Fibroblast of villous mesenchyme (primary cell): ENCODE data around the gene NCAM1. TPM values are rescaled to one million over a fixed set of nuclear protein-coding genes. Genes with fewer than 3 reads are reported as not detected.

Experiments
- DNase-seq: peaks from one replicate; pipeline ENCODE4 v3.0.0-alpha.2; 2010; ENCODE audit warnings: low read depth
- H3K4me3 ChIP-seq: 2 replicates; pipeline ENCODE4 v1.5.1; 2011; ENCODE audit warnings: low read depth, mild to moderate bottlenecking, low read length
- total RNA-seq: library from RNA; depleted of rRNA; stranded (reverse); fragments of >200 nt; gene quantifications from 2 replicates; pipeline ENCODE4 v1.2.3, GENCODE V29; 2012
- TF ChIP-seq, protein P1 (sequence below): IDR thresholded peaks from 2 replicates; pipeline ENCODE4 v1.5.1; 2012; ENCODE audit warnings: low read depth, mild to moderate bottlenecking, low read length; ENCODE audit not compliant: insufficient read depth

The NCAM1 gene
- total RNA-seq, 1 donor, result 0.86 TPM

- H3K4me3 ChIP-seq, result no peak overlapping the region
- TF ChIP-seq, protein P1, sequence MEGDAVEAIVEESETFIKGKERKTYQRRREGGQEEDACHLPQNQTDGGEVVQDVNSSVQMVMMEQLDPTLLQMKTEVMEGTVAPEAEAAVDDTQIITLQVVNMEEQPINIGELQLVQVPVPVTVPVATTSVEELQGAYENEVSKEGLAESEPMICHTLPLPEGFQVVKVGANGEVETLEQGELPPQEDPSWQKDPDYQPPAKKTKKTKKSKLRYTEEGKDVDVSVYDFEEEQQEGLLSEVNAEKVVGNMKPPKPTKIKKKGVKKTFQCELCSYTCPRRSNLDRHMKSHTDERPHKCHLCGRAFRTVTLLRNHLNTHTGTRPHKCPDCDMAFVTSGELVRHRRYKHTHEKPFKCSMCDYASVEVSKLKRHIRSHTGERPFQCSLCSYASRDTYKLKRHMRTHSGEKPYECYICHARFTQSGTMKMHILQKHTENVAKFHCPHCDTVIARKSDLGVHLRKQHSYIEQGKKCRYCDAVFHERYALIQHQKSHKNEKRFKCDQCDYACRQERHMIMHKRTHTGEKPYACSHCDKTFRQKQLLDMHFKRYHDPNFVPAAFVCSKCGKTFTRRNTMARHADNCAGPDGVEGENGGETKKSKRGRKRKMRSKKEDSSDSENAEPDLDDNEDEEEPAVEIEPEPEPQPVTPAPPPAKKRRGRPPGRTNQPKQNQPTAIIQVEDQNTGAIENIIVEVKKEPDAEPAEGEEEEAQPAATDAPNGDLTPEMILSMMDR, result no peak
- DNase-seq, result no peak
Measured at GRCh38 chr11:112975493-112975892, 14.3 kb downstream of the NCAM1 start.

DNA sequence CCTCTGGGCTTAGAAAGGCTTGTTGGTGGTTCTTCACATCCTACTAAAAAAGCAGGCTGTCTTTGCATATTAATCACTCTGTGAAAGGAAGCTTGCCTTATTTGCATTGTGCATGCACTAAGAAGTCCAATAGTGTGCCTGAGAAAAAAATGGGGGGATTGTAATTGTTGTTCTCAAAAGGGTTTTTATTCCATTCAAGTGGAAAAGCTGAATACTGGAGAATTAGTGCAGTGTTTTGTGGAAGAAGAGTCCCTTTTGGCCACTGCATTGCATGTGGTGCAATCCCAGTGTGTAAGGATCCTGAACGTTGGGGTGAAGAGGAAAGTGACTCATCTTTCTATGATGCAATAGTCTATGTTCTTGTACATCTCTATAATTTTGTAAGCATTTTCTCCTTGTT is 16.5 kb downstream of the NCAM1 start:
- DNase-seq, result peak; percentile 79
- TF ChIP-seq, protein P1, result no peak

DNA sequence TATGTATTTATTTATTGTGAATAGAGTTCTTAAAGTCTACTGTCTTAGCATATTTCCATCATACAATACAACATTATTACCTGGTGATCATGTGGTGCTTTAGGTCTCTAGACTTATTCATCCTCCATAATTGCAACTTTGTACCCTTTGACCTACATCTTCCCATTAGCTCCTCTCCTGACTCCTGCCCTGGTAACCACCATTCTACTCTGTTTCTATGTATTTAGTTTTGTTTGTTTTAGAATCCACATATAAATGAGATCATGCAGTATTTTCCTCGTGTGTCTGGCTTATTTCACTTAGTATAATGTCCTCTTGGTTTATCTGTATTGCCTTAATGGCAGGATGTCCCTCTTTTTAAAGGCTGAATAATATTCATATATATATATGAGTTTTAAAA is 22.7 kb downstream of the NCAM1 start:
- no peak for DNase-seq

More for the DNA sequence above, 16.5 kb downstream of the NCAM1 start:
- no peak overlapping the region for H3K4me3 ChIP-seq

DNA sequence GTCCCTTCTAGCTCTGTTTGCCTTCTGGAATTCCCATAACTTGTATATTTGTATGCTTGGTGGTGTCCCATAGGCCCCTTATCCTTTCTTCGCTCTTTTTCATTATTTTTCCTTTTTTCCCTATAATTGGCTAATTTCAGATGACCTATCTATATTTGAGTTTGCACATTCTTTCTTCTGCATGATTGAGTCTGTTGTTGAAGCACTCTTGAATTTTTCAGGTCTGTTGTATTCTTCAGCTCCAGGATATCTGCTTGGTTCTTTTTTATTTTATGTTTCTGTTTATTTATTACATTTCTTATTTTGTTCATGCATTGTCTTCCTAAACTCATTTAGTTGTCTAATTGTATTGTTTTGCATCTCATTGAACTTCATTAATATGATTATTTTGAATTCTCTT is 28.0 kb downstream of the NCAM1 start:
- no peak overlapping the region for H3K4me3 ChIP-seq

More for the DNA sequence above, 22.7 kb downstream of the NCAM1 start:
- H3K4me3 ChIP-seq, result no peak overlapping the region
- TF ChIP-seq, protein P1, result no peak

DNA sequence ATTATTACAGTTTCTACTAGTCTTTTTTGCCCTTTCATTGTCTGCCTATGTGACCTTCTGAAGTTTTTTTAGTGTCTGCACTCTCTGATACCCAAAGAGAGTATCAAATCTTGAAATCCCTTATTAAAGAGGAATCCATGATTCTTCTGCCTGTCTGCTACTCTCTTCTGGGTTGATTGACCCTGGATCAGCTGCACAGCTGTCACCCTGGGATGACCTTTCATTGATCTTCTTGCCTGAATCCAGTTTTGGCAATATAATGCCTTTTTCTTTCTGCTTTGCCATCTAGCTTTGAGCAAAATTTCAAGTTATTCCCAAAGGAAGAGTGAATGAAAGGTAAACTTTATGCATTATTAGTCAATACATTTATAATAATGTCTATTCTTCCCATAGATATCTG is 32.6 kb downstream of the NCAM1 start:
- TF ChIP-seq, protein P1, result no peak
- no peak overlapping the region for H3K4me3 ChIP-seq

More for the DNA sequence above, 28.0 kb downstream of the NCAM1 start:
- TF ChIP-seq, protein P1, result no peak
- DNase-seq, result no peak

DNA sequence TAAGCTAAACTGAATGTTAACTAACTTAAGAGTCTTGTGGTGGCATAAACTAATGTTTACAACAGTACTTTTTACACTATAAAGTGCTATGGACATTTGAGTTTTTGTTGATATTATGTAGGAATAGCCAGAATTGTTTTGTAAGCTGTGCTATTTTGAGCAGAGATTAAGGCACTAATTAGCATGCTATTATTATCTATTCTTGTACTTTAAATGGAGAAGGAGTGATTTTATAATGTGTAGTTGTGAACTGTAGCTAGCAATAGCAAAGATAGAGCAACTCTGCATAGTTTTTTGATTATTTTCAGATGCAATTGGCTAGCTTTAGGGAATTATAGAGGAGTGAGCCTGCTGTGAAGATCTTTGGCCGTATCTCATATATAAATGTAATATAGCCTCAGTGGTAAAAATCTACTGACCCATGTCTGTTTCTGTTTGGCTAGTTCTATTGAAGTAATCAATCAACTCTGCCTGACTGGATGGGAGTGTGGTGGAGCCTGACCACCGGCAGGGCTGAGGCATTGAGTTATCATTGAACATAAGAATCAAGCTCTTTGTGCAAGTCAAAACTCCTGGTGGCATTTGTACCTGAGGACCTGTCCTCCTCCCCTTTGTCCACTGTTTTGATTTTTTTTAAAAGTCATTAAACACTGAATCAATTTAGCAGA is 34.3 kb downstream of the NCAM1 start:
- DNase-seq, result no peak
- H3K4me3 ChIP-seq, result no peak overlapping the region
- TF ChIP-seq, protein P1, result no peak

More for the DNA sequence above, 32.6 kb downstream of the NCAM1 start:
- no peak for DNase-seq

DNA sequence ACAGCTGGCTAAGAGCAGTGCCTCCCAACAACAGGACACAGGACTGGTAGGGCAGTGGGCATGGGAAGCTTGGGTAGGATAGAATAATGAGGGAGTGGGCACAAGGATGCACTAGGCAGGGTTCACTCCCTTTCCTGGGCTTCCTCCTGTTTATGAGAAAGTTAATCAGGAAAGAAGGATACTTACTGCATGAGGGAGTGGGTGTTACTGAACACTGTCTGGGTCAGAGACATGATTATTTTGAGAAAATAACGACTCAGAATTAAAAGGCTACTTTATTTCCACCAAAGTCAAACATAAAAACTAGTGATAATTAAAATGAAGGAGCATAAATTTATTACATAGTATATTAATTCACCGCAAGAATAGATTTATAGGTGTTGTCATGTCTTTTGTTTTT is 35.8 kb downstream of the NCAM1 start:
- TF ChIP-seq, protein P1, result no peak
- no peak overlapping the region for H3K4me3 ChIP-seq
- DNase-seq, result no peak
